Measurements from ENCODE around the gene SSBP1.
"Not testable (repeated sequence)": the region's sequence is repeated elsewhere in the genome, so short reads cannot be mapped to it uniquely, and the experiment has no call there.

The SSBP1 gene, protein sequence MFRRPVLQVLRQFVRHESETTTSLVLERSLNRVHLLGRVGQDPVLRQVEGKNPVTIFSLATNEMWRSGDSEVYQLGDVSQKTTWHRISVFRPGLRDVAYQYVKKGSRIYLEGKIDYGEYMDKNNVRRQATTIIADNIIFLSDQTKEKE
- 62.7 to 160 (median 76.7) reads per million in 4 experiments for total RNA-seq

GRCh38 chr7:141737836-141738591 lies at the start of gene SSBP1:
SSBP1 (plus strand) TSS chr7:141738358; CDS start chr7:141739167, 809 bp downstream.
- peak; percentile 83 for DNase-seq

- DNase-seq: not testable (repeated sequence)
Observed at GRCh38 chr7:141689072-141689825, 48.9 kb upstream of the SSBP1 start.

DNA sequence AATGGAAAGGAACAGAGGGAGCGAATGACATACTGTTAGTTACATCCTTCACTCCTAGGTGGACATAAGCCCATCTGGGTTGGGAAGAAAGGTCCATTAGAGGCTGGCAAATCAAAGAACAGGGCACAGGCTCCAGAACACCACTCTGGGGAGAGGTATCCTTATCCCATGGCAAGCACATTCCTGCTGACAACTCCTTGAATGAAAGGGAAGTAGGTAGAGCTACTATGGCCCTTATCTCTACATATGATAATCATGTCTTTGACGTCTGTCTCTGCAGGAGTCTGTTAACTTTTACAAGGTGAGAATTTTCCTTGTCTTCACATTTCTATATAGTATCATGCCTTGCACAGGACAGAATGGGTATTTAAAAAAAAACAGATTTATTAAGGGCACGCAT lies 46.6 kb upstream of the SSBP1 start:
- no peak for DNase-seq

DNA sequence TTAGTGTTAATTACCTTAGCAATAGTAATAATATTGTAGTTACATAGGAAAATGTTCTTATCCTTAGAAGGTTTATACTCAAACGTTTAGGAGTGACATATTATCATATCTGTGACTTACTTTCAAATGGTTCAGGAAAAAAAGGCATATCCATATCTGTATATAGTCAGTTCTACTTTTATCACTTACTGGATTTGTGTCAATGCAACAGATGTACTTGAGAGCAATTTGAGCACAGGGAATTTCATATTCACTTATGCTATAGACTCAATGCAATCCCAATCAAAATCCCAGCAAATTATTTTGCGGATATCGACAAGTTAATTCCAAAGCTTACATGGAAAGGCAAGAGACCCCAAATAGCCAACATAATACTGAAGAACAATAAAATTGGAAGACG lies 46.2 kb upstream of the SSBP1 start:
- no peak for DNase-seq

GRCh38 chr7:141693082-141693481 lies 45.1 kb upstream of the SSBP1 start:
- no peak for DNase-seq

DNA sequence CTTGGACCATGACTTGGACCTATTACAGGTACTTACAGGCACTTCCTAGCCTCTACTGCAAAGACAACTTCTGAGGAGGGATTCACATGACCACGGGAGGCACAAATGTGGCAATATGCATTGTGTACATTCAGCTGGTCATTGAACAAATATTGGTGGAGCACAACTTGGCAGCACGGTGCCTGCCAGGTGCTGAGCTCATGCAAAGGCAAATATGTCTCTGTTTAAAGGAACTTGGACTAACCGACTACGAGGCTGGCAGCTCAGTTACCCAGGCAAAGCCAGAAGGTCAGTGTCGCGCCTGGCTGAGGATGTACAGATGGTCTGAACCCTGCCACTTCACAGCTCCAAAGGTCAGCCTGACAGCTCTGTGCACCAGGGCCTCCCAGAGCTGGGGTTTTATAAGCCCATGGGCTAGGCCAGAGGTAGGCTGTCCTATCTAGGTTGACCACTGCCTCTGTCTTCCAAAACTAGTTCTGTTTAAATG lies 42.3 kb upstream of the SSBP1 start:
- DNase-seq: no peak

- no peak for DNase-seq
Observed at GRCh38 chr7:141696348-141696747, 41.8 kb upstream of the SSBP1 start.

DNA sequence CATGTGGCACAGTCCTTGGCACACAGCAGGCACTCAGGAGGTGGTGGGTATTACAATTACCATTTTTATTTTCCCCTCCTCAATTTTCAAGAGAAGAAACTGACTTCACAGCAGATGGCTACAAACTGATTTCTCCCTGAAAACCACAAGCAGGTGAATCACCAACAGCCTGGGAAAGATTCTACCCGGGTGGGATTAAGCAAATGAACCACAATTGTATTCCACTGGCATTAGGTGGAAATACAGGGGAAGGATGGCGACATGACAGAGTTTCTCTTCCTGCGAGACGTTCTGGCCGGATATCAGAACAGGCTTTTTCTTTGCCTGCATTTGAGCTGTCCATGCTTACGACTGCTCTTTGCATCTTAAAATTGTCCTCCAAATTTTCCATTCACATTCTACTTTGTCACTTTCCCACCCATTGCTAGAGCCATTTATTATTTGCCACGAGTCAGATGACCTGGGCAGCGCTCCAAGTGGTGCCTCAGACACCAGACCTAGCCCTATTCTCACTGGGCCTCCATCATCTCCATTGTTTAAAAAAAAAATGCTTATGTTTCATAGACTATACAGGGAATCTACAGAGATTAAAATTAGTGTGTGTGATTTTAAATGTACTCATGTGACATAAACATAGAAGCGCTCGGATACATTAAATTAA lies 40.8 kb upstream of the SSBP1 start:
- DNase-seq: no peak

- DNase-seq: no peak
Observed at GRCh38 chr7:141698247-141699015, 39.7 kb upstream of the SSBP1 start.

GRCh38 chr7:141699860-141700259 lies 38.3 kb upstream of the SSBP1 start:
- DNase-seq: no peak

DNA sequence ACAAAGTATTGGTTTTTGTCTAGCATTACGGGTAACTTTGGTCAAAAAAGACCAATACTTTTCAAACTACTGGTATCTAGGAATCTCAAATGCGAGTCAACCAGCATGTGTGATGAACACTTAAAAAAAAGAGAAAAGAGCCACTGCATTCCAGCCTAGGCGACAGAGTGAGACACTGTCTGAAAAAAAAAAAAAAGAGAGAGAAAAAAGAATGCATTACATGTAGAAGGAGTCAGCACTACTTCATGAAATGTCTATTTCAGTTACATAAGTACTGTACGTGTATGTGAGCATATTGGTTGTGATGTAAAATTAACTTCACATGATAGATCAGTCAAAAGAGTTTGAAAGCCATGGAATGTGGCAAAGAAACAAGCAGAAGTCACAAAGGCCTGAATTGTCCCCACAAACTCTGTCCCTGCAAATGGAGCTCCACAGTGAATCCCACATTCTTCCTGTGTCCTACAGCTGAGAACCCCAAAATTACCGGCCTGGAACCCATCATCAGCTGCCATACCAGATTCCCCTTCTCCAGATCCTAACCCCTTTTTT lies 37.8 kb upstream of the SSBP1 start:
- no peak for DNase-seq

DNA sequence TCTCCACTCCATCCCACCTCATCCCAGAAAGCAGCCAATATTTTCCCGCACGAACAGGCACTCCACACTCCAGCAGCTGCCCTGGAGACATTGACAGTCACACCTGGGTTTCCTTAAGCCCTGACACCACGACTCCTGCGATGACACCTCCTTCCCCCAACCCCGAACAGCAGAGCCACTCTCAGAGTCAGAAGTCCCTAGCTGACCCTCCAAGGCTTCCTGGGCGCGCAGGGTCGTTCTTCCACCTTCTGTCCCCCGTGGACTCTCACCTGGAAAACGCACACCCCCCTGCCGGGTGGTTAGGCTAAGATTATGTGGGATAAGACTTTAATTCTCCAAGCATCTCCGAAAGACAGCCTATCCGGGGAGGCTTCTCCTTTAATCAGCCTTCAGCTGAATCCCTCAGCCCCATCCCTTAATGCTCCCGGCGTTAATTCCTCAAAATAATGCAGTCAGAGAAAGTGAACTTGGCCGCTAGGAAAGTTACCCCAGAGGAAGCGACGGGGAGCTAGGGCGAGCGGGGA lies 37.2 kb upstream of the SSBP1 start:
- DNase-seq: peak; percentile 5

DNA sequence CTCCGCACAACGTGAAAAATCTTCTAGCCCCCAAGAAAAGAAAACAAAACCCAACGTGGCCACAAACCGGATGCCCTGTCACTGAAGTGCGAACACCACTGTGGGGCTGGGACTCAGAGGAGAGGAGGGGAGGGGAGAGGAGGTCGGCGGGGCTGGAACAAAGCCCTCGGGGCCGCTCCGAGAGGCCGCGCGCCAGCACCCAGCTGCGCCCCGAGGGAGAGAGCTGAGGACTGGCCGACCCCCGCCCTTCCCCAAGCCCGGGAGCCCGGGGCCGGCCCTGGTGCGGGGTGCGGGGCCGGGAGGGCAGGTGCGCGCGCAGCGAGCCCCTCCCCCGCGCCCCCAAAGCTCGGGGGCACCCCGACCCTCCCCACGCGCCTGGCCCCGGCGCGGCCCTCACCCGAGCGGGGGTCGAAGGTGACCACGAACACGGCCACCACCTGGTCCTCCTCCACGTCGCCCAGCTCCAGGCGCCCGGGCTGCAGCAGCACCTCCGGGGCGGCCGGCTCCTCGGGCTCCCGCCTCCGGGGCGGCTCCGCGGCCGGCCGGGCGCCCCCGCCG lies 36.6 kb upstream of the SSBP1 start:
- DNase-seq: peak; percentile 61

GRCh38 chr7:141702047-141702567 lies 36.1 kb upstream of the SSBP1 start, which contains the start of gene DENND11:
DENND11 (minus strand) TSS chr7:141702166; CDS start chr7:141702153, 13 bp downstream.
- DNase-seq: peak; percentile 37

DNA sequence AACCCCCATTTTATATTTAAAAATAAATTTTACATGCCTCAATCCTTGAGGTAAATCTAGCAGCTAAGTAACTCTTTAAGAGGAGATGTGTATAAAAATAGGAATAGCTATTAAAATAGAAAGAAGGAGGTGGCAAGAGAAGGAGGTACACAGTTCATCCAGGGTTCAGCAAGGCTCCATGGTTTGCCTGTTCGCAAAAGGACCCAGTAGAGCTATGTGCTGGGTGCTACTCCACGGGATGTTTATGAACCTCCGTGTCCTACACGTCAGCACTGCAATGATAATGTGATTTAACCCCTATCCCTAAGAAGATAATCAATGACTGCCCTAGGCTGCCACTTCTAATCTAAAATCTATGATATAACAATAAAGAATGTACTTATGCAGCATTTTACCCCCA lies 35.3 kb upstream of the SSBP1 start:
- no peak for DNase-seq

DNA sequence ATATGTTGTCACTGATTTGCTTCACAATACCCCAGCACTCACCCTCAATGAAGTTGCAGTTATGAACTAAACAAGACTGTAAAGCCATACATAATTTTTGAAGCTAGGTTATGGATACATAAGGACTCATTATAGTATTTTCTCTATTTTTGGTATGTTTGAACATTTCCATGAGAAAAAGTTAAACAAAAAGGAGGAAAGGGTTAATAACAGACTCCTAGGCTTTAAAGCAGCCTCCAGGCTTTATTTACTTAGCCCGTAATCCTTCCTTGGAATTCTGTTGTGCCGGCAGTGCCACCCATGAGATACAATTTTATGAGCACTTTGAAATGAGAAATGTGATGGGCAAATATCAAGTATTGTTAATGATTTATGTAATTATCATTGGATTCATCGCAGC lies 34.0 kb upstream of the SSBP1 start:
- DNase-seq: no peak

- no peak for DNase-seq
Observed at GRCh38 chr7:141704741-141705140, 33.4 kb upstream of the SSBP1 start.

GRCh38 chr7:141706239-141707064 lies 31.7 kb upstream of the SSBP1 start:
- no peak for DNase-seq

- DNase-seq: no peak
Observed at GRCh38 chr7:141708351-141708750, 29.8 kb upstream of the SSBP1 start, which contains the start of gene WEE2. WEE2 (plus strand) TSS chr7:141708353; CDS start chr7:141708759, 406 bp downstream.

DNA sequence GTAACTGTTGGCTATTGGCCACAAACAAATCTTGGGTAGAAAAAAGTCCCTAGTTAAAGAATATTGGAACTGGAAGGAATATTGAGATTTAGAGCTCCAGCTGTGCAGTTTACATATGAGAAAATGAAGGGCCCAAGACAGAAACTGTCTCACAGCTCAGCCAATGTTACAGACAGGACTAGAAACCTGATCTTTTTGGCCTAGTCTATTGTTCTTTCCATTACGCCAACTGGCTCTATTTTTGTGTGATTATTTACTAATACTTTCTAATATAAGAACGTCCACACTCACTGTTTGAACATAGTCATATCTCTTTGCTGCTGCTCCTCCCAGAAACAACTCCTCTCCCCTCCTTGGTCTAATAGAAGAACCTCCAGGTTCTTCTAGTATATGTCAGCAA lies 28.8 kb upstream of the SSBP1 start:
- DNase-seq: no peak

Measured in effector CD8-positive, alpha-beta T cell (primary cell).